ENCODE data around the gene NUP210.
A peak's percentile ranks its signal among the peaks of the same experiment; 100 is the strongest.

Gene NUP210

GRCh38 chr3:13318626-13319470 is 101.3 kb downstream of the NUP210 start:
- DNase-seq, result no peak

GRCh38 chr3:13317596-13318320 is 102.4 kb downstream of the NUP210 start:
- no peak for DNase-seq

GRCh38 chr3:13316603-13317002 is 103.5 kb downstream of the NUP210 start:
- no peak for DNase-seq

- DNase-seq, result no peak
Observed at GRCh38 chr3:13314877-13315276, 105.2 kb downstream of the NUP210 start.

- no peak for DNase-seq
Observed at GRCh38 chr3:13313813-13314212, 106.3 kb downstream of the NUP210 start.

GRCh38 chr3:13309004-13309403 is 111.1 kb downstream of the NUP210 start:
- no peak for DNase-seq

GRCh38 chr3:13308380-13308801 is 111.7 kb downstream of the NUP210 start:
- DNase-seq, result peak in 1 of 2 experiments; percentile 51

GRCh38 chr3:13307041-13307440 is 113.1 kb downstream of the NUP210 start:
- DNase-seq, result no peak

- DNase-seq, result no peak
Observed at GRCh38 chr3:13305623-13306022, 114.5 kb downstream of the NUP210 start.

- DNase-seq, result no peak
Observed at GRCh38 chr3:13303410-13303809, 116.7 kb downstream of the NUP210 start.

GRCh38 chr3:13301286-13301987 is 118.7 kb downstream of the NUP210 start:
- DNase-seq, result no peak

GRCh38 chr3:13300546-13301285 is 119.4 kb downstream of the NUP210 start:
- DNase-seq, result no peak

- DNase-seq, result no peak
Observed at GRCh38 chr3:13299531-13300155, 120.5 kb downstream of the NUP210 start.

GRCh38 chr3:13296662-13297061 is 123.5 kb downstream of the NUP210 start:
- no peak for DNase-seq

GRCh38 chr3:13294442-13295351 is 125.4 kb downstream of the NUP210 start:
- no peak for DNase-seq

- DNase-seq, result no peak
Observed at GRCh38 chr3:13292375-13292774, 127.7 kb downstream of the NUP210 start.

- no peak for DNase-seq
Observed at GRCh38 chr3:13290941-13291340, 129.2 kb downstream of the NUP210 start.

GRCh38 chr3:13289771-13290285 is 130.3 kb downstream of the NUP210 start:
- DNase-seq, result no peak

GRCh38 chr3:13288732-13289718 is 131.1 kb downstream of the NUP210 start:
- no peak for DNase-seq

- no peak for DNase-seq
Observed at GRCh38 chr3:13287833-13288232, 132.3 kb downstream of the NUP210 start.

Measured in SW 1271 (cell line).